GM12878 (cell line): Measurements from ENCODE around the gene NRN1L. TPM values are rescaled to one million over a fixed set of nuclear protein-coding genes. Genes with fewer than 3 reads are reported as not detected.
"Not testable (repeated sequence)": the region's sequence is repeated elsewhere in the genome, so short reads cannot be mapped to it uniquely, and the experiment has no call there.

Source experiments
- ATAC-seq: fragments of 200-7000 bp; cut with Tn5 transposase; 3 replicates; pipeline ENCODE4 v1.9.1; 2020; ENCODE audit warnings: mild to moderate bottlenecking, moderate library complexity
- BruUV-seq: library from RNA; stranded (reverse); fragments of 400-500 nt; replicated peaks from 2 replicates; lab custom pipeline; 2021; lab: Mats Ljungman, UMichigan
- CTCF ChIA-PET: fragments of 300-600 bp; sonication (Branson Sonifier 250); formaldehyde crosslinking; extraction: SDS; loops from one replicate; lab custom pipeline; 2021; ENCODE audit warnings: inconsistent platforms; lab: Yijun Ruan, JAX
- POLR2A ChIA-PET: fragments of 350-600 bp; formaldehyde crosslinking; extraction: SDS; loops from one replicate; lab custom pipeline; 2021; ENCODE audit warnings: inconsistent platforms; lab: Charles Lee
- RAD21 ChIA-PET: fragments of 300-600 bp; sonication (Branson Sonifier 250); formaldehyde crosslinking; loops from one replicate; lab custom pipeline; 2023; ENCODE audit warnings: antibody characterized with exemption; ENCODE audit not compliant: unreplicated experiment; lab: Charles Lee
- SMC1A ChIA-PET: fragments of 300-600 bp; sonication (Branson Sonifier 250); formaldehyde crosslinking; loops from one replicate; lab custom pipeline; 2023; ENCODE audit not compliant: unreplicated experiment, uncharacterized antibody; lab: Charles Lee
- DNase-seq: peaks from one replicate; pipeline ENCODE4 v3.0.0-alpha.2; 2011; ENCODE audit warnings: low read depth, low spot score
- FAIRE-seq: peaks from 3 replicates; lab custom pipeline; 2011; peaks lifted over from hg19 to GRCh38; lab: Jason Lieb, UNC
- H2AFZ ChIP-seq: 2 replicates; pipeline ENCODE4 v1.6.0; 2011; ENCODE audit warnings: low read depth, low read length, control low read depth; ENCODE audit not compliant: control insufficient read depth
- H3K27ac ChIP-seq: 2 replicates; pipeline ENCODE4 v1.5.1; 2011; ENCODE audit warnings: control low read depth; ENCODE audit not compliant: control insufficient read depth, insufficient read depth
- H3K27me3 ChIP-seq, 2 experiments: replicated peaks in 1 of 2; 2 replicates each; pipeline versions ENCODE4 v1.6.0 to v1.6.1; 2011; ENCODE audit warnings: low read length in 1 of 2; ENCODE audit not compliant: control insufficient read depth in 2 of 2, insufficient read depth in 2 of 2
- H3K36me3 ChIP-seq, 2 experiments: 2 replicates each; pipeline ENCODE4 v1.5.1; 2011; ENCODE audit warnings: low read length in 1 of 2; ENCODE audit not compliant: control insufficient read depth in 2 of 2, insufficient read depth in 2 of 2
- H3K4me1 ChIP-seq: 2 replicates; pipeline ENCODE4 v1.6.1; 2011; ENCODE audit warnings: mild to moderate bottlenecking, low read length, moderate library complexity, mixed read lengths; ENCODE audit not compliant: control insufficient read depth, insufficient read depth
- H3K4me2 ChIP-seq: 2 replicates; pipeline ENCODE4 v1.6.0; 2011; ENCODE audit warnings: control low read depth; ENCODE audit not compliant: control insufficient read depth, insufficient read depth
- H3K4me3 ChIP-seq: fragments of 200-600 bp; sonication (generic); 2 replicates; pipeline ENCODE4 v1.5.1; 2016
- H3K79me2 ChIP-seq: 2 replicates; pipeline ENCODE4 v1.6.0; 2011; ENCODE audit warnings: low read length; ENCODE audit not compliant: control insufficient read depth, insufficient read depth
- H3K9ac ChIP-seq: 2 replicates; pipeline ENCODE4 v1.8.0; 2011; ENCODE audit warnings: low read length, control low read depth, mixed read lengths; ENCODE audit not compliant: control insufficient read depth, insufficient read depth
- H3K9me3 ChIP-seq: replicated peaks from 3 replicates; pipeline ENCODE4 v1.5.1; 2011; ENCODE audit warnings: mild to moderate bottlenecking, low read length; ENCODE audit not compliant: control insufficient read depth, insufficient read depth
- H4K20me1 ChIP-seq: 2 replicates; pipeline ENCODE4 v1.6.0; 2011; ENCODE audit not compliant: control insufficient read depth, insufficient read depth
- IRF4 ChIP-seq: IDR thresholded peaks from 2 replicates; pipeline ENCODE4 v1.6.1; 2011; ENCODE audit warnings: low read depth, low read length
- JUND ChIP-seq: IDR thresholded peaks from 2 replicates; pipeline ENCODE4 v1.6.1; 2012; ENCODE audit warnings: low read depth, mild to moderate bottlenecking, low read length, improper control_type of control experiment, moderate library complexity
- WGBS: methylation state at CpG from one replicate; pipeline ENCODE4 v1.1.6; 2016; ENCODE audit warnings: low lambda C conversion rate; ENCODE audit not compliant: insufficient replicate concordance, insufficient coverage; ENCODE audit errors: missing lambda C conversion rate; 5-methylcytosine and 5-hydroxymethylcytosine counted together
- in situ Hi-C: fragments of 300-500 bp; cut with MboI; formaldehyde crosslinking; loops from 9 replicates; pipeline ENCODE4 v1.14.3; 2018; ENCODE audit warnings: mixed read lengths
- intact Hi-C: fragments of 100-400 bp; cut with micrococcal nuclease; formaldehyde crosslinking; loops from one replicate; pipeline ENCODE4 v1.14.2; 2022; ENCODE audit not compliant: unreplicated experiment
- polyA plus RNA-seq, 11 experiments: library from polyadenylated mRNA; depleted of rRNA in 4 of 11; unstranded in 6 of 11; stranded (reverse) in 5 of 11; fragments of >200 nt; fragmentation: Nextera tagmentation in 4 of 11; fragmentation: Illumina TruSeq in 1 of 11; extraction: Ambion mirVana in 4 of 11; extraction: Trizol in 1 of 11; gene quantifications; 1 replicate in 1 of 11; 2 replicates in 10 of 11; pipeline versions ENCODE4 v1.2.1 to v1.2.3, GENCODE V29; 2011 to 2016; ENCODE audit warnings: inconsistent platforms in 2 of 11, missing spikeins in 2 of 11, low read depth in 1 of 11
- total RNA-seq, 4 experiments: library from RNA; depleted of rRNA in 3 of 4; stranded (reverse); fragments of >200 nt in 3 of 4; fragmentation: Illumina TruSeq in 1 of 4; extraction: Trizol in 1 of 4; gene quantifications; 2 replicates each; pipeline versions ENCODE4 v1.2.1 to v1.2.3, GENCODE V29; 2013 to 2021

The NRN1L gene
- total and polyA plus RNA-seq, 10 of the 15 experiments (the other 5 are each of a cell fraction or from before 2014, with no cell fraction given) = 0.11 to 0.99 (median 0.28) TPM; not detected in 3

DNA sequence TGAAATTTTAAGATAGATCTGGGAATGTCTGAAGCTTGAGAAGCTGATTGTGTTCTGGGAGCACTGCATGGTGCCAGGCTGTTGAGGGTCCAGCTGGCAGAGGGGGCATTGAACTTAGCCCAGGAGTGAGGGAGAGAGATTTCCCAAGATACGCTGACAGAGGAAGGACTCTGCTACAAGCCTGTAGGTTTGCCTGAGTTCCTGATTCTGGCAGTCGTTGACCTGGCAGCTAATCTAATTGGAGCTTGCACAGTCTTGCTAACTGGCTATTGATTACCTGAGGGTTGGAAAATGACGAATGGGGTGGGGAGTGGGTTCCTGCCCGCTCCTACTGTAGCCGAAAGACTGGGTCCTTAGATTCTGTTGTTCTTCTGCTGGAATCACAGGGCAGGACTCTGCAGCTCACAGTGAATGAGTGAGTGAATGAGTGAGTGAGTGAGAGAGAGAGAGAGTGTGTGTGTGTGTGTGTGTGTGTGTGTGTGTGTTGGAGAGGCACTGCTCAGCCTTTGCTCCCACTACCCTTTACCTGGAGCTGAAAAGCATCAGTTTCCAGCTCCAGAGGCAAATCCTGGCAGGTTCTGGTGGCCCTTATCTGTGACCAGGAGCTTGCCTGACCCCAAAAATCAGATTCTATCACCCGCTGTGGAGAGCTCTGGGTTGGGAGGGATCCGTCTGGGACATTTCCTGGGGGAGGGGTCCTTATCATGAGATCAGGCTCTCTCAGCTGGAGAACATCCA, 30.2 kb downstream of the NRN1L start:
- Histone ChIP-seq H3K9me3 (no peaks in the 10 kb centered on the region), H3K4me2 (no peak overlapping the region), H3K79me2 (no peaks in the 10 kb centered on the region), H3K36me3 (peaks cover 0 to 3% of the 10 kb centered on the region in 2 experiments; a peak in 1 of 4 replicates), H3K4me1 (0 out of 2 replicates have a peak, but pooled peaks cover 2% of the 10 kb centered on the region), H4K20me1 (no peaks in the 10 kb centered on the region; the same call in 1 of the 2 replicates), H3K27ac (no peak overlapping the region), H3K27me3 (no peaks in the 10 kb centered on the region), H3K9ac (no peak overlapping the region), H2AFZ (no peak overlapping the region), H3K4me3 (no peak overlapping the region)
- BruUV-seq = no TSS peak
- ChIA-PET SMC1A (interaction anchor here (1.1 kb wide), 1 partner anchor 28 kb away, joined by 3 read pairs; no protein-coding TSS in a partner anchor), CTCF (interaction anchor here (0.6 to 1.4 kb wide), 4 partner anchors 15 to 250 kb away, joined by 3 read pairs; no protein-coding TSS in a partner anchor), POLR2A (interaction anchor here (0.6 kb wide), 1 partner anchor 20 kb away, joined by 3 read pairs; no protein-coding TSS in a partner anchor), RAD21 (no interaction called here)
- TF ChIP-seq IRF4 (no peak), JUND (no peak)
- no peak for FAIRE-seq
- 75% methylated on average over 7 of the region's 7 CpGs for WGBS
- in situ Hi-C loops = no loop called here
- no peak for ATAC-seq
- no peak for DNase-seq
- intact Hi-C loops = no loop called here

DNA sequence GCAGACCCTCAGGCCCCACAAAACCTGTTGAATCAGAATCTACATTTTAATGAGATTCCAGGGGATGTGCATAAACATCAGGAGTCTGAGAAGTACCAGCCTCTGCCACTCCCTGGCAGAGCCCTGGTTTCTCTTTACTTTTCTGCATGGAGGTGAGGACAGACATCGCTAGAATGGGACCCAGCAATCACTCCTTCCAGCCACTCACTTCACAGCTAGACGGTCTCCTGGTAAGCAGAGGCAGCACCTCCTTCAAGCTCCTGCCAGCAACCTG, 30.7 kb downstream of the NRN1L start:
- POLR2A ChIA-PET = not testable (repeated sequence)

More for the DNA sequence above, 30.7 kb downstream of the NRN1L start:
- FAIRE-seq, H3K36me3 ChIP-seq, DNase-seq, H3K4me1 ChIP-seq, H3K4me2 ChIP-seq, H3K9me3 ChIP-seq, H3K27me3 ChIP-seq, RAD21 ChIA-PET, ATAC-seq, BruUV-seq, SMC1A ChIA-PET, H3K9ac ChIP-seq, in situ Hi-C loops, H3K4me3 ChIP-seq, H2AFZ ChIP-seq, intact Hi-C loops, H3K27ac ChIP-seq, H4K20me1 ChIP-seq, H3K79me2 ChIP-seq: not testable (repeated sequence)
- WGBS = 100% methylated on average over 2 of the region's 2 CpGs
- CTCF ChIA-PET = interaction anchor here (1.1 kb wide), 1 partner anchor 33 kb away, joined by 3 read pairs; no protein-coding TSS in a partner anchor
